Activated naive CD4-positive, alpha-beta T cell treated with Interleukin-2 at 50 U/mL for 16 hours (primary cell): ENCODE results near the gene A3GALT2.
"Not testable (repeated sequence)": the region's sequence is repeated elsewhere in the genome, so short reads cannot be mapped to it uniquely, and the experiment has no call there.

Source experiments
- DNase-seq: peaks from one replicate; pipeline ENCODE4 v3.0.0-alpha.2; 2020

Gene A3GALT2

GRCh38 chr1:33309351-33309750 is 11.5 kb downstream of the A3GALT2 start:
- not testable (repeated sequence) for DNase-seq

- no peak for DNase-seq
Measured at GRCh38 chr1:33307494-33307864, 13.4 kb downstream of the A3GALT2 start.

GRCh38 chr1:33306653-33307493 is 14.0 kb downstream of the A3GALT2 start:
- DNase-seq: no peak

- DNase-seq: no peak
Measured at GRCh38 chr1:33305816-33306652, 14.9 kb downstream of the A3GALT2 start.

- DNase-seq: no peak
Measured at GRCh38 chr1:33305016-33305415, 15.9 kb downstream of the A3GALT2 start.

- DNase-seq: peak; percentile 18
Measured at GRCh38 chr1:33302325-33302724, 18.6 kb downstream of the A3GALT2 start.

GRCh38 chr1:33301273-33301984 is 19.5 kb downstream of the A3GALT2 start:
- no peak for DNase-seq

- DNase-seq: no peak
Measured at GRCh38 chr1:33300673-33301072, 20.2 kb downstream of the A3GALT2 start.

- no peak for DNase-seq
Measured at GRCh38 chr1:33299461-33300155, 21.3 kb downstream of the A3GALT2 start.

- DNase-seq: peak; percentile 62
Measured at GRCh38 chr1:33298623-33299277, 22.1 kb downstream of the A3GALT2 start.

GRCh38 chr1:33297911-33298622 is 22.8 kb downstream of the A3GALT2 start:
- no peak for DNase-seq

GRCh38 chr1:33296824-33297223 is 24.1 kb downstream of the A3GALT2 start:
- no peak for DNase-seq

GRCh38 chr1:33296082-33296458 is 24.8 kb downstream of the A3GALT2 start:
- no peak for DNase-seq

- peak; percentile 87 for DNase-seq
Measured at GRCh38 chr1:33295450-33296081, 25.3 kb downstream of the A3GALT2 start.

- no peak for DNase-seq
Measured at GRCh38 chr1:33295023-33295422, 25.9 kb downstream of the A3GALT2 start.

- DNase-seq: no peak
Measured at GRCh38 chr1:33294071-33295010, 26.6 kb downstream of the A3GALT2 start.

GRCh38 chr1:33292726-33293340 is 28.1 kb downstream of the A3GALT2 start:
- no peak for DNase-seq

- DNase-seq: not testable (repeated sequence)
Measured at GRCh38 chr1:33290615-33291014, 30.3 kb downstream of the A3GALT2 start.

- no peak for DNase-seq
Measured at GRCh38 chr1:33289858-33290154, 31.1 kb downstream of the A3GALT2 start.
